Mesodermal cell (in vitro differentiated cells): ENCODE results near the gene LILRA1.
"Not testable (repeated sequence)": the region's sequence is repeated elsewhere in the genome, so short reads cannot be mapped to it uniquely, and the experiment has no call there.

Experiments
- H3K27ac ChIP-seq: 2 replicates; pipeline ENCODE4 v1.7.0; 2013; ENCODE audit warnings: mild to moderate bottlenecking, low read depth, low read length, moderate library complexity; ENCODE audit not compliant: severe bottlenecking
- H3K36me3 ChIP-seq: 2 replicates; pipeline ENCODE4 v1.7.1; 2013; ENCODE audit warnings: mild to moderate bottlenecking, low read length, moderate library complexity; ENCODE audit not compliant: control insufficient read depth, insufficient read depth
- H3K4me1 ChIP-seq: one replicate; pipeline ENCODE4 v1.7.1; 2013; ENCODE audit warnings: mild to moderate bottlenecking, low read length; ENCODE audit not compliant: insufficient read depth, control insufficient read depth, poor library complexity, severe bottlenecking
- H3K4me3 ChIP-seq: 2 replicates; pipeline ENCODE4 v1.7.0; 2013; ENCODE audit warnings: low read length, control low read depth, mild to moderate bottlenecking; ENCODE audit not compliant: insufficient read depth, poor library complexity, severe bottlenecking; ENCODE audit errors: extremely low read depth
- H3K9me3 ChIP-seq: 2 replicates; pipeline ENCODE4 v1.7.1; 2013; ENCODE audit warnings: mild to moderate bottlenecking, low read length, moderate library complexity; ENCODE audit not compliant: control insufficient read depth
- WGBS, 2 experiments: methylation state at CpG; one replicate each; pipeline ENCODE4 v1.1.5; 2013; ENCODE audit warnings: missing lambda C conversion rate in 2 of 2; ENCODE audit not compliant: insufficient coverage in 2 of 2; 5-methylcytosine and 5-hydroxymethylcytosine counted together

Gene LILRA1

GRCh38 chr19:54576411-54576976 lies 16.9 kb upstream of the LILRA1 start:
- WGBS, 2 experiments = 42 to 51% methylated on average over 5 of the region's 6 CpGs
- H3K4me3 ChIP-seq = no peak overlapping the region
- no peak overlapping the region for H3K27ac ChIP-seq
- no peaks in the 10 kb centered on the region for H3K36me3 ChIP-seq
- peaks cover 28% of the 10 kb centered on the region for H3K9me3 ChIP-seq
- H3K4me1 ChIP-seq = no peaks in the 10 kb centered on the region

- Histone ChIP-seq H3K36me3 (no peaks in the 10 kb centered on the region), H3K4me3 (no peak overlapping the region), H3K9me3 (peaks cover 27% of the 10 kb centered on the region), H3K4me1 (no peaks in the 10 kb centered on the region), H3K27ac (no peak overlapping the region)
- 54 to 63% methylated on average over 3 of the region's 3 CpGs for WGBS, 2 experiments
Measured at GRCh38 chr19:54577334-54577733, 16.1 kb upstream of the LILRA1 start.

- H3K4me1 ChIP-seq, H3K36me3 ChIP-seq, H3K4me3 ChIP-seq, H3K27ac ChIP-seq: not testable (repeated sequence)
- 76 to 88% methylated on average over 2 to 3 of the region's 5 CpGs for WGBS, 2 experiments
- peaks cover 23% of the 10 kb centered on the region for H3K9me3 ChIP-seq
Measured at GRCh38 chr19:54578268-54578667, 15.2 kb upstream of the LILRA1 start.

- H3K27ac ChIP-seq = no peak overlapping the region
- H3K4me3 ChIP-seq = no peak overlapping the region
- peaks cover 35% of the 10 kb centered on the region for H3K9me3 ChIP-seq
- H3K36me3 ChIP-seq = no peaks in the 10 kb centered on the region
- 60 to 63% methylated on average over 2 to 3 of the region's 5 CpGs for WGBS, 2 experiments
- H3K4me1 ChIP-seq = no peaks in the 10 kb centered on the region
Measured at GRCh38 chr19:54586397-54586796, 7.0 kb upstream of the LILRA1 start.

- Histone ChIP-seq H3K36me3 (no peaks in the 10 kb centered on the region), H3K4me1 (no peaks in the 10 kb centered on the region), H3K4me3 (no peak overlapping the region), H3K27ac (no peak overlapping the region), H3K9me3 (peaks cover 42% of the 10 kb centered on the region)
- WGBS, 2 experiments = 58 to 65% methylated on average over 6 of the region's 7 CpGs
Measured at GRCh38 chr19:54587026-54587425, 6.4 kb upstream of the LILRA1 start.

GRCh38 chr19:54593931-54594626 lies 647 bp downstream of the LILRA1 start:
- H3K9me3 ChIP-seq = peaks cover 61% of the 10 kb centered on the region
- WGBS, 2 experiments = 77 to 80% methylated on average over 1 to 3 of the region's 9 CpGs

GRCh38 chr19:54594737-54595136 lies 1.3 kb downstream of the LILRA1 start:
- Histone ChIP-seq H3K9me3 (peaks cover 61% of the 10 kb centered on the region), H3K27ac (no peak overlapping the region), H3K4me3 (no peak overlapping the region), H3K36me3 (no peaks in the 10 kb centered on the region), H3K4me1 (no peaks in the 10 kb centered on the region)
- WGBS, 2 experiments = 60 to 71% methylated on average over 1 to 2 of the region's 5 CpGs

More at GRCh38 chr19:54593931-54594626, 647 bp downstream of the LILRA1 start:
- not testable (repeated sequence) for H3K4me1 ChIP-seq, H3K27ac ChIP-seq, H3K36me3 ChIP-seq, H3K4me3 ChIP-seq

GRCh38 chr19:54595680-54596436 lies 2.4 kb downstream of the LILRA1 start:
- H3K4me3 ChIP-seq, H3K36me3 ChIP-seq, H3K27ac ChIP-seq, H3K4me1 ChIP-seq: not testable (repeated sequence)
- peaks cover 58% of the 10 kb centered on the region for H3K9me3 ChIP-seq
- WGBS, 2 experiments = 78 to 83% methylated on average over 17 to 25 of the region's 26 CpGs

- H3K4me3 ChIP-seq = no peak overlapping the region
- H3K36me3 ChIP-seq = no peaks in the 10 kb centered on the region
- 44 to 56% methylated on average over 1 to 2 of the region's 5 CpGs for WGBS, 2 experiments
Measured at GRCh38 chr19:54600212-54600611, 6.8 kb downstream of the LILRA1 start.

GRCh38 chr19:54606230-54606629 lies 12.8 kb downstream of the LILRA1 start:
- 29% methylated on average over 1 of the region's 4 CpGs; no CpG with 5 or more reads in 1 of the 2 experiments for WGBS, 2 experiments
- Histone ChIP-seq H3K4me1 (no peaks in the 10 kb centered on the region), H3K27ac (no peak overlapping the region), H3K9me3 (peaks cover 64% of the 10 kb centered on the region), H3K36me3 (no peaks in the 10 kb centered on the region), H3K4me3 (no peak overlapping the region)

More at GRCh38 chr19:54600212-54600611, 6.8 kb downstream of the LILRA1 start:
- Histone ChIP-seq H3K27ac (no peak overlapping the region), H3K9me3 (peaks cover 43% of the 10 kb centered on the region), H3K4me1 (no peaks in the 10 kb centered on the region)
